HepG2 (cell line): ENCODE results near the gene CFAP97D1. TPM values are rescaled to one million over a fixed set of nuclear protein-coding genes. Genes with fewer than 3 reads are reported as not detected.

ENCODE experiments used
- ATAC-seq: fragments of 200-7000 bp; cut with Tn5 transposase; 3 replicates; pipeline ENCODE4 v1.9.1; 2020; ENCODE audit warnings: mild to moderate bottlenecking, moderate library complexity
- BruUV-seq: library from RNA; stranded (reverse); fragments of 400-500 nt; replicated peaks from 2 replicates; lab custom pipeline; 2021; lab: Mats Ljungman, UMichigan
- CTCF ChIA-PET: fragments of 300-600 bp; formaldehyde crosslinking; extraction: SDS; loops from one replicate; lab custom pipeline; 2021; ENCODE audit warnings: low total read pairs, inconsistent platforms, low intra/inter-chr PET ratio; lab: Yijun Ruan, JAX
- POLR2A ChIA-PET: fragments of 350-600 bp; sonication (Branson Sonifier 250); formaldehyde crosslinking; loops from one replicate; lab custom pipeline; 2020; ENCODE audit warnings: antibody characterized with exemption, inconsistent platforms; lab: Yijun Ruan, JAX
- DNase-seq: peaks from one replicate; pipeline ENCODE4 v3.0.0-alpha.2; 2015; ENCODE audit warnings: low spot score
- FAIRE-seq: peaks from 3 replicates; lab custom pipeline; 2011; peaks lifted over from hg19 to GRCh38; lab: Jason Lieb, UNC
- H2AFZ ChIP-seq: one replicate; pipeline ENCODE4 v1.6.1; 2011; ENCODE audit warnings: low read length, inconsistent platforms
- H3K27ac ChIP-seq: fragments of 300-600 bp; 3 replicates; pipeline ENCODE4 v1.8.0; 2011; ENCODE audit warnings: mixed run types, mild to moderate bottlenecking, mixed read lengths, low read length, inconsistent platforms; ENCODE audit not compliant: insufficient read depth; ENCODE audit errors: extremely low read length
- H3K27me3 ChIP-seq, 2 experiments: fragments of 200-600 bp in 1 of 2; 2 replicates in 1 of 2; 3 replicates in 1 of 2; pipeline versions ENCODE4 v1.6.0 to v1.8.0; 2011; ENCODE audit warnings: low read length in 2 of 2, mild to moderate bottlenecking in 2 of 2, moderate library complexity in 2 of 2, inconsistent platforms in 1 of 2; ENCODE audit not compliant: insufficient read depth in 2 of 2, control insufficient read depth in 1 of 2
- H3K36me3 ChIP-seq, 2 experiments: fragments of 200-600 bp in 1 of 2; replicated peaks in 1 of 2; 2 replicates in 1 of 2; 3 replicates in 1 of 2; pipeline versions ENCODE4 v1.5.1 to v1.8.0; 2011; ENCODE audit warnings: low read length in 2 of 2, inconsistent platforms in 1 of 2; ENCODE audit not compliant: insufficient read depth in 2 of 2, control insufficient read depth in 1 of 2
- H3K4me1 ChIP-seq: 2 replicates; pipeline ENCODE4 v1.5.1; 2012; ENCODE audit warnings: low read length, inconsistent platforms; ENCODE audit not compliant: insufficient read depth
- H3K4me2 ChIP-seq: 2 replicates; pipeline ENCODE4 v1.6.0; 2011; ENCODE audit warnings: low read depth, low read length, inconsistent platforms
- H3K4me3 ChIP-seq, 3 experiments: fragments of 200-600 bp in 1 of 3; sonication (generic), shearing (Covaris generic) in 1 of 3; replicated peaks in 1 of 3; 2 replicates each; pipeline ENCODE4 v1.5.1; 2011 to 2016; ENCODE audit warnings: low read length in 3 of 3, inconsistent platforms in 2 of 3, low read depth in 2 of 3, mild to moderate bottlenecking in 2 of 3, control low read depth in 1 of 3, mixed read lengths in 1 of 3; ENCODE audit not compliant: insufficient read depth in 1 of 3
- H3K79me2 ChIP-seq: one replicate; pipeline ENCODE4 v1.6.1; 2011; ENCODE audit warnings: low read length, inconsistent platforms; ENCODE audit not compliant: insufficient read depth
- H3K9ac ChIP-seq: 2 replicates; pipeline ENCODE4 v1.6.0; 2011; ENCODE audit warnings: mild to moderate bottlenecking, low read depth, low read length, inconsistent platforms; ENCODE audit not compliant: insufficient read depth
- H3K9me3 ChIP-seq: 2 replicates; pipeline ENCODE4 v1.5.1; 2012; ENCODE audit warnings: mild to moderate bottlenecking, low read length
- H4K20me1 ChIP-seq: 2 replicates; pipeline ENCODE4 v1.6.0; 2011; ENCODE audit warnings: inconsistent platforms, mild to moderate bottlenecking, low read length, moderate library complexity; ENCODE audit not compliant: insufficient read depth
- BCLAF1 ChIP-seq: fragments of 450-650 bp; IDR thresholded peaks from 2 replicates; pipeline ENCODE4 v1.6.1; 2017; ENCODE audit warnings: mild to moderate bottlenecking
- CEBPG ChIP-seq: IDR thresholded peaks from 2 replicates; pipeline ENCODE4 v1.6.1; 2016
- SNRNP70 ChIP-seq: fragments of 200-400 bp; formaldehyde crosslinking; IDR thresholded peaks from 2 replicates; pipeline ENCODE4 v1.6.1; 2017; ENCODE audit warnings: mild to moderate bottlenecking, low read depth, low read length, moderate library complexity
- WGBS: methylation state at CpG from one replicate; pipeline ENCODE4 v1.1.6; 2017; ENCODE audit warnings: low lambda C conversion rate; 5-methylcytosine and 5-hydroxymethylcytosine counted together
- in situ Hi-C: cut with HindIII; loops from 2 replicates; pipeline ENCODE4 v1.10.0; 2017; ENCODE audit warnings: low pct_unique_long_range_greater_than_20kb; ENCODE audit not compliant: extremely low pct_ligation_motif_present
- intact Hi-C: fragments of 100-400 bp; cut with micrococcal nuclease; formaldehyde crosslinking; loops from one replicate; pipeline ENCODE4 v1.10.0; 2022; ENCODE audit not compliant: unreplicated experiment
- polyA plus RNA-seq, 8 experiments: library from polyadenylated mRNA; depleted of rRNA in 3 of 8; stranded (reverse) in 7 of 8; unstranded in 1 of 8; fragments of >200 nt; fragmentation: Illumina TruSeq in 4 of 8; extraction: Trizol in 4 of 8; gene quantifications; 2 replicates each; pipeline versions ENCODE4 v1.2.1 to v1.2.3, GENCODE V29; 2011 to 2016; ENCODE audit warnings: low read depth in 4 of 8, missing spikeins in 1 of 8, mixed read lengths in 1 of 8; ENCODE audit not compliant: insufficient read depth in 1 of 8
- total RNA-seq, 5 experiments: library from RNA; depleted of rRNA; stranded (reverse); fragments of >200 nt; fragmentation: Illumina TruSeq; extraction: Trizol; gene quantifications; 2 replicates each; pipeline ENCODE4 v1.2.3, GENCODE V29; 2016; ENCODE audit warnings: low read depth in 1 of 5

Gene CFAP97D1
- total and polyA plus RNA-seq, 2 of the 13 experiments (the other 11 are each of a cell fraction or from before 2014, with no cell fraction given), result 0.02 TPM; not detected in 1

DNA sequence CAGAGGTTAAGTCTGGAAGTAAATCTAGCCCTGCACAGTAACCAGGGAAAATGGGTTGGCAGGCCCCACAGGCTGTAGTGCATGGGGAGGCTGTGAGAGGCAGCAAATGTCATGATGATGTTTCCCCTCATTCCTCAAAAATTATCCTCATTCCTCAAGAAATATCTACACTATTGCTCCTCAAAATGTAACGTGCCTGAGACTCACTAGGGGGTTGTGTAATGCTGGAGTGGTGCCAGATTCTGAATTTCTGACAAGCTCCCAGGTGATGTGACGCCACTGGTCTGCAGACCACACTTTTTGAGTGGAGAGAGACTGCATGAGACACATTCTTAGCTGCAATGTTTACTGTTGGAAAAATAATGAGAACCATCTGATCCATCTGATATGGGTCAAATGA lies 53.9 kb downstream of the CFAP97D1 start:
- Histone ChIP-seq H4K20me1 (no peaks in the 10 kb centered on the region), H3K4me1 (peaks cover 21% of the 10 kb centered on the region), H3K4me3 (0 out of 6 replicates have a peak overlapping the region, but pooled peaks of 1 of the 3 experiments have one; percentile 73), H3K9ac (no peak overlapping the region), H3K36me3 (no peaks in the 10 kb centered on the region), H3K79me2 (no peaks in the 10 kb centered on the region), H3K4me2 (no peak overlapping the region), H3K9me3 (no peaks in the 10 kb centered on the region), H2AFZ (no peak overlapping the region), H3K27me3 (peaks cover 3 to 35% of the 10 kb centered on the region in 2 experiments; a peak in 4 of 5 replicates), H3K27ac (no peak overlapping the region)
- ATAC-seq (no peak), DNase-seq (no peak), FAIRE-seq (no peak)
- intact Hi-C loops, result no loop called here
- CTCF ChIA-PET, result no interaction called here
- in situ Hi-C loops, result no loop called here
- no TSS peak for BruUV-seq
- POLR2A ChIA-PET, result no interaction called here
- TF ChIP-seq CEBPG (CRISPR knock-in tag) (0 out of 2 replicates have a peak, but pooled peaks have one; percentile 11), BCLAF1 (no peak), SNRNP70 (no peak)
- 3% methylated on average over 2 of the region's 2 CpGs for WGBS

Other genes starting within 250 kb of the CFAP97D1 start
- gene ETV4, start 234.1 kb upstream of the CFAP97D1 start, total RNA-seq (2016; rRNA removed; fragmentation: Illumina TruSeq; extraction: Trizol), result 126 and 128 TPM in 2 replicates
- 330 and 361 TPM in 2 replicates for gene ETV4, start 234.1 kb upstream of the CFAP97D1 start, polyA plus RNA-seq (2011; rRNA removed)
- gene MEOX1, start 118.5 kb upstream of the CFAP97D1 start, total RNA-seq (2016; rRNA removed; fragmentation: Illumina TruSeq; extraction: Trizol), result not detected in 2 replicates
- not detected in 2 replicates for gene MEOX1, start 118.5 kb upstream of the CFAP97D1 start, polyA plus RNA-seq (2011; rRNA removed)
- gene SOST, start 21.6 kb upstream of the CFAP97D1 start, total RNA-seq (2016; rRNA removed; fragmentation: Illumina TruSeq; extraction: Trizol), result not detected in 2 replicates
- gene SOST, start 21.6 kb upstream of the CFAP97D1 start, polyA plus RNA-seq (2011; rRNA removed), result not detected in 2 replicates
- 60.0 and 73.6 TPM in 2 replicates for gene DUSP3, start 1.5 kb upstream of the CFAP97D1 start, total RNA-seq (2016; rRNA removed; fragmentation: Illumina TruSeq; extraction: Trizol)
- 71.5 and 77.4 TPM in 2 replicates for gene DUSP3, start 1.5 kb upstream of the CFAP97D1 start, polyA plus RNA-seq (2011; rRNA removed)
- 0.83 and 0.91 TPM in 2 replicates for gene MPP3, start 52.7 kb downstream of the CFAP97D1 start, total RNA-seq (2016; rRNA removed; fragmentation: Illumina TruSeq; extraction: Trizol)
- gene MPP3, start 52.7 kb downstream of the CFAP97D1 start, polyA plus RNA-seq (2011; rRNA removed), result 1.8 and 2.4 TPM in 2 replicates
- gene CD300LG, start 66.7 kb downstream of the CFAP97D1 start, total RNA-seq (2016; rRNA removed; fragmentation: Illumina TruSeq; extraction: Trizol), result not detected in 2 replicates
- gene CD300LG, start 66.7 kb downstream of the CFAP97D1 start, polyA plus RNA-seq (2011; rRNA removed), result not detected in 2 replicates
- gene MPP2, start 127.1 kb downstream of the CFAP97D1 start, total RNA-seq (2016; rRNA removed; fragmentation: Illumina TruSeq; extraction: Trizol), result 0.20 and 0.44 TPM in 2 replicates
- 1.7 and 2.2 TPM in 2 replicates for gene MPP2, start 127.1 kb downstream of the CFAP97D1 start, polyA plus RNA-seq (2011; rRNA removed)
- not detected in 2 replicates for gene PPY, start 162.0 kb downstream of the CFAP97D1 start, total RNA-seq (2016; rRNA removed; fragmentation: Illumina TruSeq; extraction: Trizol)
- gene PPY, start 162.0 kb downstream of the CFAP97D1 start, polyA plus RNA-seq (2011; rRNA removed), result not detected in 2 replicates
- gene PYY, start 173.5 kb downstream of the CFAP97D1 start, total RNA-seq (2016; rRNA removed; fragmentation: Illumina TruSeq; extraction: Trizol), result not detected in 2 replicates
- gene PYY, start 173.5 kb downstream of the CFAP97D1 start, polyA plus RNA-seq (2011; rRNA removed), result 0.24 and 0.25 TPM in 2 replicates
- gene NAGS, start 224.2 kb downstream of the CFAP97D1 start, total RNA-seq (2016; rRNA removed; fragmentation: Illumina TruSeq; extraction: Trizol), result 3.0 and 4.3 TPM in 2 replicates
- gene NAGS, start 224.2 kb downstream of the CFAP97D1 start, polyA plus RNA-seq (2011; rRNA removed), result 5.1 and 10.3 TPM in 2 replicates
- gene TMEM101, start 234.5 kb downstream of the CFAP97D1 start, total RNA-seq (2016; rRNA removed; fragmentation: Illumina TruSeq; extraction: Trizol), result 50.0 and 72.0 TPM in 2 replicates
- gene TMEM101, start 234.5 kb downstream of the CFAP97D1 start, polyA plus RNA-seq (2011; rRNA removed), result 100 and 107 TPM in 2 replicates